GM12875 (cell line): ENCODE measurements around the gene CAMK2D.

Experiments
- H3K4me3 ChIP-seq: one replicate; pipeline ENCODE4 v1.5.1; 2011; ENCODE audit warnings: low read depth, low read length, control low read depth
- CTCF ChIP-seq: IDR thresholded peaks from 2 replicates; pipeline ENCODE4 v1.5.1; 2011; ENCODE audit warnings: low read depth, mild to moderate bottlenecking, control low read depth, inconsistent platforms, low read length, moderate library complexity, borderline replicate concordance; ENCODE audit not compliant: insufficient read depth

CAMK2D gene

GRCh38 chr4:113758372-113758771, 3.2 kb downstream of the CAMK2D start:
- no peak overlapping the region for H3K4me3 ChIP-seq
- TF ChIP-seq CTCF: no peak

GRCh38 chr4:113757486-113757885, 4.1 kb downstream of the CAMK2D start:
- H3K4me3 ChIP-seq: no peak overlapping the region
- no peak for TF ChIP-seq CTCF

GRCh38 chr4:113756005-113756410, 5.5 kb downstream of the CAMK2D start:
- no peak overlapping the region for H3K4me3 ChIP-seq
- TF ChIP-seq CTCF: no peak

- H3K4me3 ChIP-seq: no peak overlapping the region
- no peak for TF ChIP-seq CTCF
Observed at GRCh38 chr4:113750734-113751133, 10.8 kb downstream of the CAMK2D start.

GRCh38 chr4:113750296-113750695, 11.2 kb downstream of the CAMK2D start:
- no peak overlapping the region for H3K4me3 ChIP-seq
- no peak for TF ChIP-seq CTCF

- no peak overlapping the region for H3K4me3 ChIP-seq
- no peak for TF ChIP-seq CTCF
Observed at GRCh38 chr4:113749178-113749577, 12.4 kb downstream of the CAMK2D start.

- no peak for TF ChIP-seq CTCF
- H3K4me3 ChIP-seq: no peak overlapping the region
Observed at GRCh38 chr4:113747949-113748348, 13.6 kb downstream of the CAMK2D start.
